Hematopoietic multipotent progenitor cell treated with erythropoietin and hydrocortisone succinate and interleukin-3 and kit ligand, for 15 days (in vitro differentiated cells): ENCODE data around the gene FGFBP3.

Experiments
- DNase-seq: peaks from one replicate; pipeline ENCODE4 v3.0.0-alpha.2; 2015; ENCODE audit warnings: low spot score

Gene FGFBP3, protein sequence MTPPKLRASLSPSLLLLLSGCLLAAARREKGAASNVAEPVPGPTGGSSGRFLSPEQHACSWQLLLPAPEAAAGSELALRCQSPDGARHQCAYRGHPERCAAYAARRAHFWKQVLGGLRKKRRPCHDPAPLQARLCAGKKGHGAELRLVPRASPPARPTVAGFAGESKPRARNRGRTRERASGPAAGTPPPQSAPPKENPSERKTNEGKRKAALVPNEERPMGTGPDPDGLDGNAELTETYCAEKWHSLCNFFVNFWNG

GRCh38 chr10:91909117-91909677, at the start of gene FGFBP3:
Gene FGFBP3, minus strand, starts transcription at chr10:91909486. Its CDS starts 517 bp downstream, at chr10:91908969.
- peak; percentile 35 for DNase-seq

GRCh38 chr10:91957091-91957490, 47.8 kb upstream of the FGFBP3 start:
- DNase-seq = no peak

DNA sequence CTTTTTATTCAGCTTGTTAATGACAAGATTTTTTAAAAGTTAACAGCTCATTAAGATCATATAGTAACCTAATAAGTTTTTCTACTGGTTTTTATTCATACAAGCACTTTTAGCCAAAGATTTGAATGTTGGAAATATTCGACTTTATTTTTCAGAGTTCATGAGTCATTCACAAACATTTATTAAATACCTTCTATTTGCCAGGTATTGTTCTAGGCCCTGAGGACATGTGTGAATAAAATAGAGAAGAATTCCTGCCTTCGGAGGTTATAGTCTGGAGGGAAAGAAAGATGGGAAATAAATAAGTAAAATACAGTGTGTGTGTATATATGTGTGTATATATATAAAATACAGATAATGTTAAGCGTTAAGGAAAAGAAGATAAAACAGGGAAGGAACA, 45.8 kb upstream of the FGFBP3 start:
- no peak for DNase-seq

- DNase-seq = no peak
These were observed 44.4 kb upstream of the FGFBP3 start for GRCh38 chr10:91953600-91954160.

DNA sequence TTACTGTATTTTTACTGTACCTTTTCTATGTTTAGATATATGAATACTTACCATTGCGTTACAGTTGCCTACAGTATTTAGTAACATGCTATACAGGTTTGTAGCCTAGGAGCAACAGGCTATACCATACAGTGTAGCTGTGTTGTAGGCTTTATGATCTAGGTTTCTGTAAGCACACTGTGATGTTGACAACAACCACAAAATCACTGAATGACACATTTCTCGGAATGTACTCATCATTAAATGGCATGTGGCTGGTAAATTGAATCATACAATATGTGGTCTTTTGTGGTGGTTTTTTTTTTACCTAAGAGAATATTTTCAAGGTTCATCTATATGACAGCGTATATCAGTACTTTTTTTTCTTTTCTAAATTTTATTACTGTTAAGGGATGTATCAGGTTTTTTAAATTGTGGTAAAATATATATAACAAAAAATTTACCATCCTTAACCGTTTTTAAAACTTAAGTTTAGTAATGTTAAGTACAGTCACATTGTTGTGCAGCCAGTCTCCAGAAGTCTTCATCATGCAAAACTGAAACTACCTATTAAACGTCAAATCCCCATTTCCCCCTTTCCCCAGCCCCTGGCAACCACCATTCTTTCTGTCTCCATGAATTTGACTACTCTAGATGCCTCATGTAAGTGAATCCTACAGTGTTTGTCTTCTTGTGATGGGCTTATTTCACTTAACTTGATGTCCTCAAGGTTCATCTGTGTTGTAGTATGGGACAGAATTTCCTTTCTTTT, 35.8 kb upstream of the FGFBP3 start:
- DNase-seq = no peak

- DNase-seq = no peak
These were observed 32.1 kb upstream of the FGFBP3 start for GRCh38 chr10:91941426-91941825.

DNA sequence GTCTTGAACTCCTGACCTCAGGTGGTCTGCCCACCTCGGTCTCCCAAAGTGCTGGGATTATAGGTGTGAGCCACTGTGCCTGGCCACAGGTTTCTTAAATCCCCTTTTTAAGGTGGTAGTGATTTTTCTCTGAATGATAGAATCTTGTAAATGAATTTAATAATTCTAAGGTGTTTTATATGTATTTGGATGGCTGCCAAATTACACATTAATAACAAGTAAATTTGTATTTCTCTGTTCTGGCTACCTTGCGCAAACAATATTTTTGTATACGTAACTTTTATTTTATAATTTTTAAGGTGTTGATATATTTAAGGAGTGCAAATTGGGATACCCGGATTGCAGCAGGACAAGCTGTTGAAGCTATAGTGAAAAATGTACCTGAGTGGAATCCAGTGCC, 30.4 kb upstream of the FGFBP3 start:
- DNase-seq = no peak

DNA sequence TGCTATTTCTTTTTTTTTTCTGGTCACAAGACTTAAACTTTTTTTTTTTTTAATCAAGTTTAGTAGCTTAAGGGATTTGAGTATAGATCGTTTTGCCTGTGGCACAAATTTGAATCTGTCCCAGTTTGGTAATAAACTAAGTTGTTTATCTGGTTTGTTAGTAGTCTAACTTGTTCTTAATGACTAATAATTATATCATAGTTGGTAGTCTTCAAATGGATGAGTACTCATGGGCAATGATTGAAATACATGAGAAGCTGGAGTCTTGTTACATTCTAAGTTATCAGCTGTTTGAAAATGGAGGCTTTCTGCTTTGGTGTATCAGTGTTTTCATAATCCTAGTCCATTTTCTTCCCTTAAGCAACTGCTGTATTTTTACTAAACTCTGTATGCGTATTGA, 26.6 kb upstream of the FGFBP3 start:
- DNase-seq = no peak

GRCh38 chr10:91932737-91933136, 23.5 kb upstream of the FGFBP3 start:
- DNase-seq = no peak

GRCh38 chr10:91931526-91932190, 22.4 kb upstream of the FGFBP3 start:
- DNase-seq = no peak

- no peak for DNase-seq
These were observed 21.7 kb upstream of the FGFBP3 start for GRCh38 chr10:91930939-91931338.

DNA sequence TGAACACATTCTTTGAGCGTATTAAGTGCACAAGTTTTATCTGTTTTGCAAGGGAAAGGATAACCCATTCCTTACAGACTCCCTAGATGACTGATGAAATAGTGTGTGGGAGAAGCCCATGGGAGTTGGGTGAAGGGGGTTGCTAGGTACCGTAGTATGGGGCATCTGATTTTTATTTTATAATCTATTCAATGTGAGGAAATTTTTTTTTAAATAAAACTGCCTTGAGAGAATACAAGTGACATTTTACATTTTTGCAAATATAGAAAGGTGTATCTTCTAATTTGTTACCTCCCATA, 15.7 kb upstream of the FGFBP3 start:
- DNase-seq = no peak

DNA sequence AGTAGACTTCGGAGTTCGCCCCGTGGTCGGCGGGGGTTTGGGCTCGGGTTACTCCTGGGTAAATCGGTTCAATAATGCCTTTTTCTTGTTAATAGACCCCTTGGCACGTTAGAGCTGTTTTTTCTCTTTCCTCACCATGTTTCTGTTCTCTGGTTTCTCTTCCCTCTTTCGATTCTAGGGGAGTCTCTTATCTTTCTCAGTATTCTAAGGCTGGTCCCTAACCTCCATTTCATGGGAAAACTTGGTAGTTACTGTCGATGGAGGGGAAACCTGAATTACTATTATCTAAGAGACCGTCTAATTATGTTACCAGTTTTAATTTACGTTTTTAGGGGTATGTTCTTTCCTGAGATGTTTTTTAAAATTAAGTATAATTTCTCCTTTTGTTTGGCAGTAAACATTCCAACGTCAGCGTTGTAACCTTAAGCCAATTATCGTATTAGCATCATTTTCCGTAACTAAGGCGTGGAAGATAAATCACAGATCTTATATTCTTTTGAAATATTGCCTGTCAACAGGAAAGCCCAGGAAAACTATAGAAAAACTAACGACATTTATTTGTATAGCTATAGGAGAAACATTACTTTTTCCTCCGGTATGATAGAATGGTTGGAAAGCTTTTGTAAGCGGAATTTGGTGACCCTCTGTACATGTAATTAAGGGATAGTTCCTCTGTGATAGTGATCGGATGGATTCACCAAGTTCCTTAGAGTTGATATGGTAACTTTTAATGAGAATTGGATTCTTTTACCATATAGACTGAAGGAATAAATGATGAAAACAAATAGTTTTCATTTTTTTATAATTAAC, 15.1 kb upstream of the FGFBP3 start:
- peak; percentile 40 for DNase-seq

DNA sequence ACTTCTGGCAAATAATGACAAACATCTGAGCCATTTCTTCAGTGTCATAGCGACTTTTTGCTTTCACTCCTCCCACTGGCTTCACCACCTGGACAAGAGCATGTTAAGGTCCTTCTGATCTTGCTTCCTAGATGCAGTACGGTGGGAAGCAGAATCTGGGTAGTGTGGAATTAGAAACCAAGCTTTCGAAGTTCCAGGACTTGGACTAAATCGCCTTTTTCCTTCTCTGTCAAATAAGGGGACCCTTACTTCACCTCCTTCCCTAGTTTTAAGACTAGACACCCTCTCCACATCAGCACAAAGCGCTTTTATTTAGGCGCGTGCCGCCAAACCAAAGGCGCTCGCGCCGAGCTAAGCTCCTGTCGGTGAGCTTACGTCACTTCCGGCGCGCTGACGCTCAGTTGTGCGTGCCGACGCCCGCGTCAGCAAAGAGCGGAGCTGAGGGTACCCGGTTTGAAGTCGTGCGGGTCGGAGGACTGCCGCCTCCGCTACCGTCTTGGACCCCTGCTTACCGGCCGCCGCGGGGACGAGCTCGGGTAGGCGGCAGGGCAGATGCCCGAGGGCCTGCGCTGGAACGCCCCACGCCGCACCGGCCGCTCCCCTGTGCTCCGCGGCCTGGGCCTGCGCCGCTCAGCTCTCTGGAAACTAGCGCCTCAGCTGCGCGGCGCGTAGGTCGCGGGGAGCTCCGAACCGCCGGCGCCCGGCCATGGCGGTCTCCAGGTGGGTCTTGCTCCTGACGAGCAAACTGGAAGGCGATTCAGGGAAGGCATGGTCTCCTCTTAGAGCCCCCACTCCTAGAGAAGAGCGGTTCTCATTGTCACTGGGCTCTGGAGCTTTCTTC, 14.3 kb upstream of the FGFBP3 start, which contains the start of gene BTAF1:
Gene BTAF1 (plus strand): TSS at position 400 of the 841 bp plus-strand sequence. CDS start 307 bp downstream, at position 707.
- peak; percentile 92 for DNase-seq

DNA sequence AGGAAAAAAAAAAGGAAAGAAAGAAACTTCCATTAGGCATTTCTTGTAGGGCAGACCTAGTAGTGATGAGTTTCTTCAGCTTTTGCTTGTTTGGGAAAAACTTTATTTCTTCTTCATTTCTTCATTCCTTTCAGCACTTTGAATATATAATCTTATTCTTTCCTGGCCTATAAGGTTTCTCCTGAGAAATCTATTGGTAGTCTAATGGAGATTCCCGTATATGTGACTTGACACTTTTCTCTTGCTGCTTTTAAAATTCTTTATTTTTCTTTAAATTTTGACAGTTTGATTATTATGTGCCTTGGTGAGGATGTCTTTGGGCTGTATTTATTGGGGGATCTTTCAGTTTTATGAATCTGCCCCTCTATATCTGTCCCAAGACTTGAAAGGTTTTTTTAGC, 10.4 kb upstream of the FGFBP3 start:
- no peak for DNase-seq

DNA sequence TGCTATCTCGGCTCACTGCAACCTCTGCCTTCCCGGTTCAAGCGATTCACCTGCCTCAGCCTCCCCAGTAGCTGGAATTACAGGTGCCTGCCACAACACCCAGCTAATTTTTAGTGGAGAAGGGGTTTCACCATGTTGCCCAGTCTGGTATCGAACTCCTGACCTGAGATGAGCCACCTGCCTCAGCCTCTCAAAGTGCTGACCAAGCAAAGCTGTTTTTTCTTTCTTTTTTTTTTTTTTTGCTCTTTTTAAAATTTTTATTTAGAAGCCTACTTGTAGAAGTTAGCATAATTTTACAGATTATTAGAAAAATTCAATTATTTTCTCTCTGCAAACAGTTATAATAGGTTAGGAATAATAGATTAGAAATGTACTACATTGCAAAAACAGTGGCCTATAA, 1.2 kb upstream of the FGFBP3 start:
- DNase-seq = no peak

GRCh38 chr10:91908337-91909116, 759 bp downstream of the FGFBP3 start:
- peak; percentile 45 for DNase-seq

- no peak for DNase-seq
These were observed 1.4 kb downstream of the FGFBP3 start for GRCh38 chr10:91907914-91908336.

DNA sequence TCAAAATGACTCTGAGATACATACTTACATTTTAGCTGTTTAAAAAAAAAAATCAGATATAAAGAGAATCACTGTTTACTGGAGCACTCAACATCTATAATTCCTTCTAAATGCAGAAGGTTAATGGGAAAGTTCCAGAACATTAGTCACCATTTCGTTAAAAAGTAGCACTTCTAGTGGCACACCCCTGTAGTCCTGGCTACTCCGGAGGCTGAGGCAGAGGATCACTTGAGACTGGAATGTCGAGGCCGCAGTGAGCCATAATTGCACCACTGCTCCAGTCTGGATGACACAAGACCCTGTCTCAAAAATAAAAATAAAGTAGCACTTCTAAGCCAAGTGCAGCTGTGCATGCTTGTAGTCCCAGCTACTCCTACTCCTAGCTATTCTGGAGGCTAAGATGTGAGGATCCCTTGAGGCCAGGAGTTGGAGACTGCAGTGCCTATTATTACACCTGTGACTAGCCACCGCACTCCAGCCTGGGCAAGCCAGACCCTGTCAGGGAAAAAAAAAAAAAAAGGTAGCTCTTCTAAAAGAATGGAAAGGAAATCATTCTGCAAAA, 2.2 kb downstream of the FGFBP3 start:
- no peak for DNase-seq
